HG03558 (cell line): Measurements from ENCODE around the gene CYP2W1.

Experiments
- ATAC-seq: cut with Tn5 transposase; IDR thresholded peaks from one replicate; pipeline ENCODE4 v1.9.1; 2021; ENCODE audit warnings: moderate number of reproducible peaks; ENCODE audit not compliant: unreplicated experiment; ENCODE audit errors: extremely low read depth

The CYP2W1 gene

DNA sequence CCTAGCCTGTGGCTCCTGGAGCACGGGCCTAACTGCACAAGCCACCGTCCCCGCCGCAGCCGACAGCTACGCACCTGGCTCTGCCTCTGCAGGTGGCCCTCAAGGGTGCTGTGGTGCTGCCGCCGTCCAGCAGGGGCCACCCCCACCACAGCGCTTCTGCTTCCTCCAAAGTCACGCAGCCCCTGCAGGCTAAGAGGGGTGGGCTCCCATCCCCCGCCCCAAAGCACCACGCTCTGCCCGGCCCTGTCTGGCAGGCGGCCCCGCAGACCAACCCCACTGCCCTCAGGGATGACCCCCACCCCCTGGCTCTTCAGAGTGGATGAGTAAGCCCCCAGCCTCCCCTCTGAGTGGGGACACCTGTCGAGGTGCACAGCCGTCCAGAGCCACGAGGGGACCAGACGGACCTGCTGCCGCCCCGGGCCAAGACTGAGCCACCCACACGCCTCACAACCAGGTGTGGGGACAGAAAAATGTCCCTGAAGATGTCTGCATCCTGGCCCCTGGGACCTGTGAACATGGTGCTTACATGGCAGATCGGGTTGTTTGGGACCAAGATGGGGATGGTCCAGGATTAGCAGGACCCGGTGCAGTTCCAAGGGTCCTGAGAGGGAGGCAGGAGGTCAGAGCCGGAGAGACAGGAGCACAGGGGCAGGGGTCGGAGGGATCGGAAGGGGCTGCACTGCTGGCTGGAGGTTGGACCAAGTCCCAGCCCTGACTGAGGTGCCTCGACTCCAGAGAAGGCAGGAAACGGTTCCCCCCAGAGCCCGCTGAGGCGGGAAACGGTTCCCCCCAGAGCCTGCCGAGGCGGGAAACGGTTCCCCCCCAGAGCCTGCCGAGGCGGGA is 19.5 kb upstream of the CYP2W1 start:
- no peak for ATAC-seq

DNA sequence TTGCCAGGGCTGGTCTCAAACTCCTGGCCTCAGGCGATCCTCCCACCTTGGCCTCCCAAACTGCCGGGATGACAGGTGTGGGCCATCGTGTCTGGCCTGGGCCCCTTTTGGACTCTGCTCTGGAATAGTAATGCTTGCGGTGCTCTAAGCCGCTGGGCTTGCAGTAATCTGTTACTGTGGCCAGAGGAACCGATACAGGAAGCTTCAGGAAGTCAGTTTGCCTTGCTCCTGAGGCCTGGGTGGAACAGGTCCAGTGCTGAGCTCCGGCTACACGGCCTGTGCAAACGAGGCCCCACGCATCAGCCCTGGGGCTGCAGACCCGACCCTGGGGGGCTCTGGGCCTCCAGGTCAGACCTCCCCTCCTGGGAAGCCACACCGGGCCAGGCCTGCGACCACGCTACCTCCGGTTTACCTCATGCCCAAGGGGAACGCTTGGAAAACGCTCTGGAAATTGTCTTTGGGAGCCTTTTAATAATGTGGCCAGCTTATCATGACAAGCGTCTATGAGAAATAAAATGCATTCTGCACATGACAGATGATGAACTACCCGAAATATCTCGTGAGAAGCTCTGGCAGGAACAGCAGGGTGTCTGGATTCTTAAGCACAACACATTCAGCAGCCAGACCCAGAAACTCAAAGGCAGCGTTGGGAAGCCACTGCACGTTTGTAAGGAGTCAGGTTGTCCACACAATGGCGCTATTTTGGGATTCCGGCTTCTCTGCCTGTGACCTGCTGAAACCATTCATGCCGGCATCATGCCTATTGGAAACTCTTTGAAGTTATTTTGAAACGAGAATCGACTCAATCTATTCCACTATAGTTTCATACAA is 18.4 kb upstream of the CYP2W1 start:
- no peak for ATAC-seq

GRCh38 chr7:966291-967069 is 16.5 kb upstream of the CYP2W1 start:
- ATAC-seq = no peak

- ATAC-seq = no peak
Measured at GRCh38 chr7:967361-968082, 15.5 kb upstream of the CYP2W1 start.

GRCh38 chr7:968205-969105 is 14.5 kb upstream of the CYP2W1 start:
- no peak for ATAC-seq

DNA sequence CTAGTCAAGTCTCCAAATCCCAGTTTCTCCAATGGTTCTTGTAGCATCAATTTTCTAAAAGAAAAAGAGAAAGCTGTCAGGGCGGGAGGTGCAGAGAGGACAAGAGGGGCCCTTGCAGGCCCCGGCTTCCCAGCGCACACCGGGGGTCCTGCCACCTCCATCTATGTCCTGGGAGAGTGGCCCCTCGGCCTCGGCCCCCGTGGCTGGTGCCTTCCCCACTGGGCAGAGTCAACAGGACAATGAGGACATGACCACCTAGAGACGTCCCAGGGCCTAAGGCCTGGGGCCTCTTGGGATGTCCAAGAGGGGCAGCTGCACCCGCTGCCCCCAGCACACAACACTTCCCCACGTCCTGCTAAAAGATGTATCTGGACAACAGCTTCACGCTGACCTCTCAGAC is 13.6 kb upstream of the CYP2W1 start:
- no peak for ATAC-seq

DNA sequence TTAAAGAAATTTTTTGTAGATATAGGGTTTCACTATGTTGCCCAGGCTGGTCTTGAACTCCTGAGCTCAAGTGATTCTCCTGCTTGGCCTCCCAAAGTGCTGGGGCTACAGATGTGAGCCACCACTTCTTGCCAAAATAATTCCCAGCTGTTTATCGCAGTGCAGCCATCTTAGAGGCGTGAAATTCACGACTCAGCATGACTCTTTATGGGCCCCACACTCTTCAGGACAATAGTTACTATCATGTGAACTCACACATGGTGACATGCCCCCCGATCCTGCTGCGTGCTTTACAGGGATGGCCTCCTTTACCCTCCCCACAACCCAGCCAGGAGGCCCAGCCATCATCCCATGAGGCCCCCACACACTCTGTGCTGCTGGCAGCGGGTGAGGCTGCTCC is 12.2 kb upstream of the CYP2W1 start:
- ATAC-seq = no peak

DNA sequence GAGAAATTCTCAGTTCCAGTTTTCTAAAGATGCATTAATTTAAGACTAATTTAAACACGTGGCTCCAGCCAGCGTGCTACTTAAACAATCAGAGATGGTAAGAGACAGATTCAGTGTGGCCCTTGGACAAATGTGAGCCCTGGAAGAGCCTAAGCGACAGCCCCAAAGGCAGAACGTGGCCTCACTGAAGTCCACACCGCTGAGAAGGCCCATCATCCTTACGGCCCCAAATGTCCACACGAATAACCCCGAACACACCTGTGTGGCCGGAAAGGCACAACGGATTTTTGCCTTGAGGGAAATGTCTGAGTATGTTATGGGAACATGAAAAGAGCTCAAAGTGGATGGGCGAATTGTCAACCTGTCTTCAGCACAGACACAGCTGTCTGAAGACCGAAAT is 10.9 kb upstream of the CYP2W1 start:
- no peak for ATAC-seq

GRCh38 chr7:972676-973309 is 10.2 kb upstream of the CYP2W1 start:
- no peak for ATAC-seq

- no peak for ATAC-seq
Measured at GRCh38 chr7:973312-973711, 9.7 kb upstream of the CYP2W1 start.

DNA sequence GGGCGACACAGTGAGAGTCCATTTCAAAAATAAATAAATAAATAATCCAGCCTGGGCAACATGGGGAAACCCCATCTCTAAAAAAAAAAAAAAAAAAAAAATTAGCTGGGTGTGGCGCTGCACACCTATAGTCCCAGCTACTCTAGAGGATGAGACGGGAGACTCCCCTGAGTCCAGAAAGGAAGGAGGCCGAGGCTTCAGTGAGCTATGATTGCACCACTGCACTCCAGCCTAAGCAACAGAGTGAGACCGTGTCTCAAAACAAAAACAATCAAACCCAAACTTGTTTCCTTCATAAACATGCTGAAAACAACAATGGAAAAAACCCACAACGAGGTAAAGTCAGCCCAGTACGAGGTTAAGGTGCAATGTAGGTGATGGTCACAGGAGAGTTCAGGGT is 8.8 kb upstream of the CYP2W1 start:
- no peak for ATAC-seq

DNA sequence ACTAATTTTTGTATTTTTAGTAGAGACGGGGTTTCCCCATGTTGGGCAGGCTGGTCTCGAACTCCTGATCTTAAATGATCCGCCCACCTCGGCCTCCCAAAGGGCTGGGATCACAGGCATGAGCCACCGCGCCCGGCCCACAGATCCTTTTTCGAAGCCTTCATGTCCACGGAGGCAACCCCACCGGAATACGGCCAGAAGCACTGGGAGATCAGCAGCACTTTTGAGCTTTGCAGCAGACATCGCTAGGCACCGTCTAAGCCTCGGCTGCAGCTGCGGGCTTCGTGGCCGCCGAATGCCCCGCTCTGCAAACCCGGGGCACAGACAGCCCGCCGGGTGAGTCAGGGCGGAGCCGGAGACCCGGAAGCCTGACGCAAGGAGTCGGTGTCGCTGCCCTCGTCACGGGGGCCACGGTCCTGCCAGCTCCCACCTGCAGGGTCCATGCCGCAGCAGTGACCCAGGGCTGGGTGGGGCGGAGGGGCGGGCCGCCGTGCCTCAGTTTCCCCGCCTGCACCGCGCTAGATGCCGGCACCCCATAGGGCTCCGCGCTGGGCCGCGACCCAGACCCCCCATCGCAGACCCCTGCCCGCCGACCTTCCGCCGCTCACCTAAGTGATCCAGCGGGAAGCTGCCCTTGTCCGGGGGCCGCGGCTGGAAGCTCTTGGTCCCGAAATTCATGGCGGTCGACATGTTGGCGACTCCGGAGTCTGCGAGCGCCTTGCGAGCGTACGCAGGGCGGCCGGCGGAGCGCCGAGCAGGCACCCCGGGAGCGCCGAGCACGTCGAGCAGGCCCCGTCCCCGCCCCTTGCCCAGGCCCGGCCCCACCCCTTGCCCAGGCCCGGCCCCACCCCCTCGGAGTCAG is 7.9 kb upstream of the CYP2W1 start, which contains the start of gene COX19:
Gene COX19, minus strand, starts transcription at position 730 of the 862 bp plus-strand sequence. Its CDS starts 40 bp downstream, at position 690.
- peak; percentile 42 for ATAC-seq

DNA sequence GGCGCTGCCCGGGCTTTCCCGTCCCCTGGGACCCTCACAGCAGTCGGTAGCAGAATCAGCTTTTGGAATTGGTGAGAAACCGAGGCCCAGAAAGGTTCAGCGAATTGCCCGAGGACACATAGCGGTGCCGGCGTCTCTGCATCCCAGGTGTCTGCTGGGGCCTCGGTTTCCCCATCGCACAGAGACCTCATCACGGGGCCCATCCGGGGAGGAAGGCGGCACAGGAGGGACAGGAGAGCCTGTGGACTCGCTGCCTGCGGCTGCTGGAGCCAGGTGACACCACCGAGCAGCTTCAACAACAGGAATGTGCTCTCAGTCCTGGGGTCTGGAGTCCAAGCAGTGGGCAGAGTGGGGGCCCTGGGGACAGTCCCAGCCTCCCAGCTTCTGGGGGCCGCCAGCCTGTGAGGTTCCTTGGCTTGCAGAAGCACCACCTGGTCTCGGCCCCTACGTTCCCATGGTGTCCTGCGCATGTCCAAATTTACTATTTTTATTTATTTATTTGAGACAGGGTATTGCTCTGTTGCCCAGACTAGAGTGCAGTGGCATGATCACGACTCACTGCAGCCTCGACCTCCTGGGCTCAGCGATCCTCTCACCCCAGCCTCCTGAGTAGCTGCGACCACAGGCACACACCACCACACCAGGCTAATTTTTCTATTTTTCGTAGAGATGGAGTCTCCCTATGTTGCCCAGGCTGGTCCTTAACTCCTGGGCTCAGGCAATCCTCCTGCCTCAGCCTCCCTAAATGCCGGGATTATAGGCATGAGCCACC is 7.1 kb upstream of the CYP2W1 start:
- ATAC-seq = no peak

GRCh38 chr7:976901-977325 is 6.1 kb upstream of the CYP2W1 start:
- ATAC-seq = no peak

- ATAC-seq = no peak
Measured at GRCh38 chr7:977326-978048, 5.5 kb upstream of the CYP2W1 start.

DNA sequence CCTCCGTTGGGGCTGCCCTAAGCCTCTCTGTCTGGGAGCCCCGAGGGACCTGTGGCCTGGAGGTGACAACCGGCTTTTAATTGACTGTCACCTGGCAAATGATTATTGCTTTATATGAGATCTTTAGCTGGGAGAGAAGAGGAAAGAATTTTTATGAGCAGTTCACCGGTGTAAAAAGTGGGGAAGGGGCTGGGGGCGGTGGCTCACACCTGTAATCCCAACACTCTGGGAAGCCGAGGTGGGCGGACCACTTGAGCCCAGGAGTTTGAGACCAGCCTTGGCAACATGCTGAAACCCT is 5.0 kb upstream of the CYP2W1 start:
- ATAC-seq = no peak
